AG08395 (cell line): Measurements from ENCODE around the gene OR52E1.
"Not testable (repeated sequence)": the region's sequence is repeated elsewhere in the genome, so short reads cannot be mapped to it uniquely, and the experiment has no call there.

Experiments used
- DNase-seq: peaks from one replicate; pipeline ENCODE4 v3.0.0; 2012; ENCODE audit warnings: mixed read lengths, low spot score

The OR52E1 gene

DNA sequence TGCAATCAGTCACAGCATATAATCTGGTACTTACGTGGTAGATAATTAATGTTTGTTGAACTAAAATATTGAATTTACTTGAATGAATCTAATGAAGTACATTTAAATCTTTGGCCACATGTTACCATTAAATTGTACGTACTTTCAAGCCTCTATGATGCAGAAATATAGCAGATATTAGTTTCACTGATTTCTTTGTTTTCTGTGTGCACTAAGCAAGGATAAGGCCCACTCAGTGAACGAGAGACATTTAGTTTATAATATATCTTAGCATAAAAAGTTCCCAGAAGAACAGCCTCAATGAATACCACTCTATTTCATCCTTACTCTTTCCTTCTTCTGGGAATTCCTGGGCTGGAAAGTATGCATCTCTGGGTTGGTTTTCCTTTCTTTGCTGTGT is at the start of gene OR52E1:
TSS of gene OR52E1 (plus strand) at position 301 of the 400 bp plus-strand sequence.
- no peak for DNase-seq

DNA sequence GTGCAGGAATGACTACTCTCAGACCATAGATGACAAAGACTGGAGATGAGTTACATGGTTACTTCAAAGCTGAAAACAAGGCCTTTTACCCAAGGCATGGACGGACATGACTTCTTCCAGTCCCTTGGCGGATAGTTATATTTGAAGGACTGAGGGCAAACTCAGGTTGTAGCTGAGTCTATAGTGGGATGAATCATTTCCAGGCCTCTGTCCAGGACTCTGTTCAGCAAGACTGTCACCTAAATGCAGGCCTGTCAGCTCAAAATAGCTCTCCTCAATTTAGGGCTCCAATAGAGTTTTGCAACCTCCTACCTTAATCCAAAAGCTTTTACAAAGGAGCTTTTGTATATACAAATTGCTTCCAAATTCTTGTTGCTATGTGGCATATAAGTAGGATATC is 47.4 kb upstream of the OR52E1 start:
- no peak for DNase-seq

- DNase-seq, result no peak
Observed at GRCh38 chr11:5036669-5037068, 32.7 kb upstream of the OR52E1 start.

- DNase-seq, result no peak
Observed at GRCh38 chr11:5037926-5038325, 31.4 kb upstream of the OR52E1 start.

GRCh38 chr11:5038341-5038740 is 31.0 kb upstream of the OR52E1 start:
- no peak for DNase-seq

- DNase-seq, result no peak
Observed at GRCh38 chr11:5040876-5041275, 28.5 kb upstream of the OR52E1 start.

GRCh38 chr11:5042091-5042490 is 27.3 kb upstream of the OR52E1 start:
- no peak for DNase-seq

DNA sequence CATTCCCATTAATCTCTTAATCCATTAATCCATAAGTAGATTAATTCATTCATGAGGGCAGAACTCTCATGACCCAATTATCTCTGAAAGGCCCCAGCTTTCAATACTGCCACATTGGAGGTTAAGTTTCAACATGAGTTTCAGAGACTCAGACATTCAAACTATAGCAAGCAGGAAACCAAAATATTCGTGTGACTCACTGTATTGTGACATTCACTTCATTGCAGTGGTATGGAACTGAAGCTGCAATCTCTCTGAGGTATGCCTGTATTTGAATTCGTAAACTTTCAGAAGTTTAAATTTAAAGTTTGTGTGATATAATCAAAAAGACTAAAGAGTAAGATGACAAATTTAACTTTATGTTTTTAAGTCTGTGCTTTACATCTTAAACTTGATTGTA is 26.0 kb upstream of the OR52E1 start:
- DNase-seq, result no peak

- DNase-seq, result no peak
Observed at GRCh38 chr11:5046226-5046625, 23.1 kb upstream of the OR52E1 start, which contains the start of gene OR52J3. Gene OR52J3 (plus strand): TSS chr11:5046526. CDS start chr11:5046526, 0 bp downstream.

- DNase-seq, result no peak
Observed at GRCh38 chr11:5046754-5047330, 22.5 kb upstream of the OR52E1 start.

DNA sequence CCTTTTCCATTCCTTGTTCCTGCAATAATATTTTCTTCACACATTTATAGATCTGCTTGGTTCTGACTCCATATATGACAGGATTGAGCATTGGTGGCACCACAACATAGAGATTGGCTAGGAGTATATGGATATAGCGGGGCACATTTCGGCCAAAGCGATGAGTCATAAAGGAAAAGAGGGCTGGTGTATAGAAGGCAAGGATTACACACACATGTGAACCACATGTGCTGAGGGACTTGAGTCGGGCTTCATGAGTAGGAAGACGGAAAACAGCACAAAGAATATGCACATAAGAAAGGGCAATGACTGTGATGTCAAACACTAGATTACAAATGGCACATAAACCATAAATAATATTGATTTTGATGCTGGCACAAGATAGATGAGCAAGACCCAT is 10.7 kb upstream of the OR52E1 start:
- not testable (repeated sequence) for DNase-seq

DNA sequence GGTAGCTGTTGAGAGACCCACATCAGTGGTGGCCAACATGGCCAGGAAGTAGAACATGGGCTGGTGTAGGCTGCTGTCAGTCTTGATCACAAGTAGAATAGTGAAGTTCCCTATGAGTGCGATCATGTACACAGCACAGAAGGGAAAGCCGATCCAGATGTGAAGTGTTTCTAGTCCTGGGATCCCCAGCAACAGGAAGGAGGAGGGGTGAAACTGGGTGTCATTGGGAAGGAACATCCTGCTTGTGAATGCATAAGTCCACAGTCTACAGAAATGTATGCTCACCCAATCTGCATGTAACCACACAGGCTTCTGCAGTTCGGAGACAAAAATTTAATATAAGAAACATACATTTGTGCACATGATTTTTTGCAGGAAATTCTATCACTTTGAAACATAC is 10.0 kb upstream of the OR52E1 start, which contains the start of gene OR52E2:
TSS of gene OR52E2 (minus strand) at position 237 of the 400 bp plus-strand sequence. CDS start at position 237, 0 bp downstream.
- no peak for DNase-seq

DNA sequence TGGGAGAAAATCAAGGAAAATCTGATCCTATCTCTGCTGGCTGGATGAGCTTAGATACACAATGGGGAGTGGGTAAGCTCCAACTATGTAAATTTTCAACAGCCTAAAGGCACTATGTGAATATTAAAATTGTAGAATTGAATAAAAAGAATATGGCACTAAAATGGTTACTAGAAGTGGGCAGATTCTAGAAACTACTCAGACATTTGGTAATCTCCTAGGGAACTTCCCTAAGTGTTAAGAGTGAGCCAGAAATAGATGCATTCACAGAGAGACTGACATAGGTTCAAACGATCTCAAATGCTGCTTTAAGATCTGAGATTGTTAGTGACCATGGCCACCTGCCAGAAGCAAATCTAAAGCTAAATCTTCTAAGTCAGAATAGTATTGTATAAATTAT is 4.3 kb upstream of the OR52E1 start:
- no peak for DNase-seq

DNA sequence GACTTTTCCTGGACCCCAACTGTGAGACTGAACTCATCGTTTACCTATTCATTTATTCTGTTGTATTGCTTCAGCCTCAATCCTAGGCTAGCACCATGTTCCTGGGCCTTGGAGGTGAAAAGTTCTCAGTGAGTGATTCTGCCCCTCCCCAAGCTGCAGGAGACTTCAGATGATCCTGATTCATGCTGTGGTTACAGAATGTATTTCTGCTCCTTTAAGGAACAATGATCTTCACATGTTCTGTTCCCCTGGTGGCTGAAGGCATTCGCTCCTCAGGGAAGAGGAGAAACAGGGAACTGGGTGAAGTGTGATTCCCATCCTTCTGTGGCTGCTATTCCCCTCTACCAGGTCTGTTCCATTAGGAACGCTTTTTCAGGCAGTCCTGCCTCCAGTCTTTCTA is 2.4 kb downstream of the OR52E1 start:
- DNase-seq, result no peak

- DNase-seq, result no peak
Observed at GRCh38 chr11:5081405-5081804, 12.0 kb downstream of the OR52E1 start.

DNA sequence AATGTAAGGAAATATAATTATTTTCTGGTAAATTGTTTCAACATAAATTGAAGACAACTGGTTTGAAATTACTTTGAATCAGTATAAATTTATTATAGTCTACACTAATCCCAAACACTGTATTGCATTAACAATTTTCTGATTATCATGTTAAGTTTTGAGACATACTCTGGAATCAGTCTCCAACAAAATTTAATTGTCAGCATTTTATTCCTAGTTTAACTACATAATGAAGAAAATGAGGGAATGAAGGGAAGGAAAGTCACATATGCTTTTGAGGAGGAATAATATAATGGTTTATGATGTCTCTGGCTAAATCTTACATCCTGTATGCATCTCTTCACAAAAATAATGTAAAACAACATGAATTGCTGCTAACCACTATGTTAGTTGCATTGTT is 14.2 kb downstream of the OR52E1 start:
- no peak for DNase-seq

- no peak for DNase-seq
Observed at GRCh38 chr11:5088556-5088955, 19.2 kb downstream of the OR52E1 start.

- DNase-seq, result no peak
Observed at GRCh38 chr11:5090668-5091067, 21.3 kb downstream of the OR52E1 start.

DNA sequence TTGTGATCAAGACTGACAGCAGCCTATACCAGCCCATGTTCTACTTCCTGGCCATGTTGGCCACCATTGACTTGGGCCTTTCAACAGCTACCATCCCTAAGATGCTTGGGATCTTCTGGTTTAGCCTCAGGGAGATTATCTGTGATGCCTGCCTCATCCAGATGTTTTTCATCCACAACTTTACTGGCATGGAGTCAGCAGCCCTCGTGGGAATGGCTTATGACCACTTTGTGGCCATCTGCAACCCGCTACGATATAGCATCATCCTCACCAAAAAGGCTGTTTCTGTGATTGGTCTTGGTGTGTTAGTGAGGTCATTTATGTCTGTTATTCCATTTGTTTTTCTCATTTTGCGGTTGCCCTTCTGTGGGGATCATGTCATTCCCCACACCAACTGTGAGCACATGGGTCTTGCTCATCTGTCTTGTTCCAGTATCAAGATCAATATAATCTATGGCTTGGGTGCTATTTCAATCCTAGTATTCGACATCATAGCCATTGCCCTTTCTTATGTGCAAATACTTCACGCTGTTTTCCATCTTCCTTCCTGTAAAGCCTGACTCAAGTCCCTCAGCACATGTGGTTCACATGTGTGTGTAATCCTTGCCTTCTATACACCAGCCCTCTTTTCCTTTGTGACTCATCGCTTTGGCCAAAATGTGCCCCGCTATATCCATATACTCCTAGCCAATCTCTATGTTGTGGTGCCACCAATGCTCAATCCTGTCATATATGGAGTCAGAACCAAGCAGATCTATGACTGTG is 23.6 kb downstream of the OR52E1 start:
- no peak for DNase-seq

GRCh38 chr11:5096011-5096410 is 26.6 kb downstream of the OR52E1 start:
- no peak for DNase-seq

DNA sequence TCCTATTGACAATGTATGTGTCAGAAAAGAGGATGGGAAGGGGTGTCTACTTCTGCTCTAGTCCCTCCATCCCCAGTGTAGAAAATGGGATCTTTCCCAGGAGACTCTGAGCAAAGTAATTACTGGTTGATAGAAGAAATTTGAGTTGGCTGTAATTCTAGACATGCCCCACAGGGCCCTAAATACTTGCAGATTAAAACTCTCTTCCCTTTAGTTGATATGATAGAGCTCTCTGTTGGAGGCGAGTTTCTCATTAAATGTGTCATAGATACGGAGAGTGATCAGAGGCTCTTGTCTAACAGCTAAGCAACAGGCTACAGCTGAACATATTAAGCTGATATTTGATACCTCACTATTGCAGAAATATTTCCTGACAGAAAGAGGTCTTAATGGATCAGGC is 32.9 kb downstream of the OR52E1 start:
- DNase-seq, result no peak

- no peak for DNase-seq
Observed at GRCh38 chr11:5103066-5103465, 33.7 kb downstream of the OR52E1 start.

GRCh38 chr11:5107285-5107684 is 37.9 kb downstream of the OR52E1 start:
- no peak for DNase-seq

- no peak for DNase-seq
Observed at GRCh38 chr11:5115339-5115738, 46.0 kb downstream of the OR52E1 start.
